Measurements from ENCODE around the gene PTPRK.

The PTPRK gene

DNA sequence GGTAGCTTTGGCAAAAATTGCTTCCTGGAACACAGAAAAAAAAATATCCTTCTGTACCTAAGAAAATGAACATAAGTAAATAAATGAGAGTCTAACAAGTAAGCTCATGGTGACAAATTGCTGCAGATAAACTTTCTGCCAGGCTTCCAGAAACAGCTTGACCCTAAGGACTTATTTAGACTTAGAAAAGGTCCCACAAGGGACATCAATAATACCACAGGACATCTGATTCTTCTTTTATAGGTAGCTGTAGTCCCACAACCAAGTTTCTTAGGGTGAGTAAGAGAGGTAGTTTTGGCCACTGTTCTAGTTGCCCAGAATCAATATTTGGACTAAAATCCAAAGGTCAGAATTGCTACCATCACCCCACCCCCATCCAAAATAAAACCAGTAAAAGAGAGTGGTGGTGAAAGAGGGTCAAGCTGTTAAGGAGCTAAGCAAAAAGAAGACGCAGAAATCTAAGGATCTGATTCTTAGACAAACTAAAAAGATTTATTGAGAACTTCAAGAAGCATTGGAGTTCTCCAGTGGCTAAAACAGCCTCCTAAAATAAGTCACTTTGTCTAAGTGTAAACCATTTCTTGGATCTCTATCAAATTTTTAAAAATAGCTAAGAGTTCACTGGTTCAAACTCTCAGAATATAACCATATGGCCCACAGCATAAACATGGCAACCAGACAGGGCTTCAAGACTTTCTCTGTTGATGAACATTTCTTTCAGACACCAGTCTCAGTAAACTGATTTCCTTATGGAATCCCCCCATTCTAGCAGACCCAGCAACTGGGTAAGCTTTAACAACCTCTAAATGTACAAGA is 180.6 kb downstream of the PTPRK start:
- no peak for DNase-seq (ENCODE audit: low spot score)

DNA sequence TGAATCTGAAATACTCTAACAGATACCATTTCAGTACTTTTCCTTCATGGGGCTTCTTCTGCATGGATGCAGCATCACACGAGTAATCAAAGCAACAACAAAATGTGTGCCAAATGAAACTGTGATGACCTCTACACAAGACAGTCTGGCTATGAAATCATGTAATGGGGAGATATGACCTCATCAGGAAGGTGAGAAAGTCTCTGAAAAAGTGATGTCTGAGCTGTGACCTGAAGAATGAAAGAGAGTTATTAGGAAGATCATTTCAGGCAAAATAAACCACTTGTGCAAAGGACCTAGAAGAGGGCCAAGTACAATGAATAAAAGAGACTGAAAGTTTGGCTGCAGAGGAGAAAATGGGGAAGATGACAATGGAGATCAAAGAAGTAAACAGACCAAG is 182.8 kb downstream of the PTPRK start:
- no peak for DNase-seq (ENCODE audit: low spot score)

DNA sequence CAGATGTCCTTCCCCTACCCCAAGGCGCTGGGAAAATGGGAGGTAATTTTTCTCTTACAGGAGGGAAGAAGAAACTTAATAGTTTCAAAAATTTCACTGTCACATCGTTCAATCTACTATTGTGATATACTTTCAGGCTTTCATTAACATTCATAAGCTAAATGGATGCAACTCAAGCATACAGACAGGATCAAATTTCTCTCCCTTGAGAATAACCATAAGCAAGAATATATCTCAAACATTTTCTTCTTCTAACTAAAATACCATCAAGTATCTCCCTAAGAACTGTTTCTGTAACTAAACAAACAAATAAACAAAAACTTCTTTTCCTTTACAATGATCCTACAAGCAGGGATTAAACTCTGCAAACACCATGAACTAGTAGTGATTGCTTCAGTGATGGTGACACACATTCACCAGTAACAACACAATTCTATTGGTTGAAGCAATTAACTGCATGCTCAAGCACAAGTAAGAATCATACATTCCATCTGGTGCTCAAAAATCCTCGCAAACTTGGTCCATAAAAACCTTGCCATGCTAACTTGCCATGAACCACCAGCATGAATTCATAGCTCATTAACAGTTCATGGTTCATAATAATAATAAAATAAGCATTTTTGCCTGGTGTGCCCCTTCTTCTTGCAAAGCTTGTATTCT is 183.8 kb downstream of the PTPRK start:
- DNase-seq (ENCODE audit: low spot score): no peak

DNA sequence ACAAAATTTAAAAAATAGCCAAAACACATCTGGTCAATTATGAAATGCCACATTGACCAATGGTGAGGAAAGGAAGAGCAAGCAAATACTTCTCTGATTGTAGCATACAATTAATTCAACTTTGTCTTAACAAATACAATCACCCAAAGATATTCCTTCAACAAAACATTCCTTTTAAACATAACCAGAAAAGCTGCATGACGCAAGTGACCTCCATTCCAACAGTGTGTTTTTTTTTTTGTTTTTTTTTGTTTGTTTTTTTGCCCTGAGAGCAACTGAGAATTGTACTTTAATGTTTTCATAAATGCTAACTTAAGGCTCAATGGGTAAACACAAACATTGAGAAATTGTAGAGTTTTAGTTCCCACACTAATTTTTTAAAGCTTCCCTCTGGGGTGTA is 184.4 kb downstream of the PTPRK start:
- DNase-seq (ENCODE audit: low spot score): no peak

DNA sequence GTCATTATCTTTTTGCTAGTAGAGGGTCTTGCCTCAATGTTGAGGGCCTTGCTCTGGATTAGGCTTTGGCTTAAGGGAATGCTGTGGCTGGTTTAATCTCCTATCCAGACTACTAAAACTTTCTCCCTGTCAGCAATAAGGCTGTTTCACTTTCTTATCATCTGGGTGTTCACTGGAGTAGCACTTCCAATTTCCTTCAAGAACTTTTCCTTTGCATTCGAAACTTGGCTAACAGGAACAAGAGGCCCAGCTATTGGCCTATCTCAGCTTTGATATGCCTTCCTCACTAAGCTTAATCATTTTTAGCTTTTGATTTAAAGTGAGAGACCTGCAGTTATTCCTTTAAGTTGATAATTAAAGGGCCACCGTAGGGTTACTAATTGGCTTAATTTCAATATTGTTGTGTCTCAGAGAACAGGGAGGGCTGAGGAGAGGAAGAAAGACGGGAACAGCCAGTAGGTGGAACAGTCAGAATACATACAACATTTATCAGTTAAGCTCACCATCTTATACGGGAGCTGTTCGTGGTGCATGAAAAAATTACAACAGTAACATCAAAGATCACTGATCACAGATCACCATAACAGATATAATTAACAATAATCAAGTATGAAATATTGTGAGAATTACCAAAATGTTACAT is 186.7 kb downstream of the PTPRK start:
- no peak for DNase-seq (ENCODE audit: low spot score)

DNA sequence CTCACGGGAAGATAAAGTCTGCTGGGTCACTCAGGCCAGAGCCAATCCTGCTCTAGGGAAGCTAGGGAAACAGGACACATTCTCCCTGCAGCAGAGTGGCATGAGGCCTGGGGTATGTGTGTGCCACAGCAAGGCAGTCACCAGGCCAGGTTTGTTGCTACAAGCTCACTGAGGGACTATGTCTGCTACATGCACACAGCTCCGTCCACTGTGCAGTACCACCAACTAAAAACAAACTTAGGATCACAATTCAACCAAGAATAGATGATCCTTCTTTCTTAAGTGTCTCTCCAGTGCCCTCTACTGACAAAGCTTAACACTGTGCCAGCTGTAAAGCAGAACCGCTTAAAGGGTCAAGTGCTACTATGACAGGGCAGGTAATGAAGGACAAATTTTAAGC is 192.5 kb downstream of the PTPRK start:
- no peak for DNase-seq (ENCODE audit: low spot score)

DNA sequence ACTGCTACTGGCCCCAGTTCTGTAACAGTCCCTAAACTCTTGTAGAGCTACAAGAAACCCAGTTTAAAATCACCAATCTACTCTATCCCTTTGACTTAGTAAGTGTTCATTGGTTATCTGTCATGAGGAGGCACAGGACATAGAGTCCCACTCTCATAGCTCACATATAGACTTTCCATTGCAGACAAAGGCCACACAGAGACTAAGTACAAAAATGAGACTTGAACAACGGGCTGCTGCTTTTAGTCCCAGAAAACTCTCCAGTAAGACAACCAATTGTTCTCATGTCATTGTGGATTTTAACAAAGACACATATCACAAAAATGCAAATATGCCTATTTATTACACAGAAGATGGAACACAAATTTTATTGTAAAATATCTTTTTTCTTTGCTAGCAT is 197.4 kb downstream of the PTPRK start:
- DNase-seq (ENCODE audit: low spot score): no peak

DNA sequence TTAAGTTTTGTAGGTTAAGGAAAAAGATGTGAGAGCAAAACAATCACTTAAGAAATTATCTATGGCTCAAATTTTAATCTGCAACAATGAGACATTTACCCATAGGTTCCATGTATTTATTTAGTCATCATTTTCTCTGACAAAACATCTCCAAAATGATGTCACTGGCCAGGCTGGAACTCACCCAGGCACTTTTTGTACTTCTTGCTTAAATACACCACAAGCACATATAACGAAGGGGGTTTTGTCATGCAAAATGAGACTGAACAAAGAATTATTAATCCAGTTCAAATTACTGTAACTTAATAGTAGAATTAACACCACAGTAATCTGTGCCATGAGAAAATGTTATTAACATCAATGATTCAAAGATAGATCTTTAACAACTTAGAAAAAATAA is 200.5 kb downstream of the PTPRK start:
- DNase-seq (ENCODE audit: low spot score): no peak

DNA sequence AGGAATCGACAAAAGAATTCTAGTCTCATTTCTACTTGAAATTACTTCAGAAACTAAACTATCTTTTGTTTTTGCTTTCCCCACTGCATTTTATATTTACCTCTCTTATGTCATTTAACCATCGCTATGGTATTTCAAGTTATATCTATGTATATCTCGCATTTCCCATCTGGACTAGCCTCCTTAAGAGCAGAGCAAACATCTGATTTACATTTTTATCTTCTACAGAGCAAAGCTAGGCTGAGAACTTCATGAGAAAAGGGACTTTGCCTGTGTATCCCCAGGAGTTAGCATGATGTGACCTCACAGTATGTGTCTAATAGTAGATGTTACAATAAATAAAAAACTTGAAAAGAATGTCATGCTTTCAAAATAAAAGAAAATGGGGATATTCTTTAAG is 201.2 kb downstream of the PTPRK start:
- DNase-seq (ENCODE audit: low spot score): no peak

DNA sequence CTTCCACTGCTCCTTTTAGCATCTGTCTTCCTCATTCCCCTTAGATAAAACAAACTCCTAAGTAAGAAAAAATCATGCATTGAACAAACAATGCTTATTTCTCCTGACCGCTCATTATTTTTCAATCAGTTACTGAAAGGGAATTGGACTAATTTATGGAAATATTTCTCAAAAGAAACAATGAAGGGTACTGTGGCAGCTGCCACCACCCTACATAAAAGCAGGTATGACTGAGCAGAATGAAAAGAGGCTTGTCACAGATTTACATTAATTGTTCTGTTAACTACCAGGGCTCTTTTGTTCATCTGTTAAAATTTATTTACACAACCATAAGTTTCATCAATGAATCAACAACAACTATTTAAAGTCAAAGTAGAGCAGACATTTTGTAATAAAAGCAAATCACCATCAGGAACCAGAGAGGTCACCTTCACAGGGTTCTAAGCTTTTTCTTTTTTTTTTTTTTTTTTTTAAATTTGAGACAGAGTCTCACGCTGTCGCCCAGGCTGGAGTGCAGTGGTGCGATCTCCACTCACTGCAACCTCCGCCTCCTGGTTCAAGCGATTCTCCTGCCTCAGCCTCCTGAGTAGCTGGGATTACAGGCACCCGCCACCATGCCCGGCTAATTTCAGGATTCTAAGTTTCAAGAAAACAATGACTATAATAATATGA is 204.0 kb downstream of the PTPRK start:
- DNase-seq (ENCODE audit: low spot score): no peak

DNA sequence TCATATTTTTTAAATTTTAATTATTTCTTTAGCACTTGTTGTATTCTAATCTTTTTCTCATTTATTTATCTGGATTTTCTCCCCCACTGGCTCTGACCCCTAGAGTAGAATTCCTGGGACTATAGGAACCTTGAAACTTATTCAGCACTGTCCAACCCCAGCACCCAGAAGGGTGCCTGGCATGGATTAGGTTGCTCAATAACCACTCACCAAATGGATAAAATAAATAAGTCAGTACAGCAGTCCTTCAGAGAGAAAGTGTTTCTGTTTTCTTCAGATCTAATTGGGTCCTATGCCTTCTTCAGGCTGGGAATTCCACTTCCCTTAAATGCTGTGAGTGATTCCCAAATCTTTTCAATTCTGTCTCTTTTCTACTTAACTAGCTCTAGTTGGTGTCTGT is 206.2 kb downstream of the PTPRK start:
- no peak for DNase-seq (ENCODE audit: low spot score)

DNA sequence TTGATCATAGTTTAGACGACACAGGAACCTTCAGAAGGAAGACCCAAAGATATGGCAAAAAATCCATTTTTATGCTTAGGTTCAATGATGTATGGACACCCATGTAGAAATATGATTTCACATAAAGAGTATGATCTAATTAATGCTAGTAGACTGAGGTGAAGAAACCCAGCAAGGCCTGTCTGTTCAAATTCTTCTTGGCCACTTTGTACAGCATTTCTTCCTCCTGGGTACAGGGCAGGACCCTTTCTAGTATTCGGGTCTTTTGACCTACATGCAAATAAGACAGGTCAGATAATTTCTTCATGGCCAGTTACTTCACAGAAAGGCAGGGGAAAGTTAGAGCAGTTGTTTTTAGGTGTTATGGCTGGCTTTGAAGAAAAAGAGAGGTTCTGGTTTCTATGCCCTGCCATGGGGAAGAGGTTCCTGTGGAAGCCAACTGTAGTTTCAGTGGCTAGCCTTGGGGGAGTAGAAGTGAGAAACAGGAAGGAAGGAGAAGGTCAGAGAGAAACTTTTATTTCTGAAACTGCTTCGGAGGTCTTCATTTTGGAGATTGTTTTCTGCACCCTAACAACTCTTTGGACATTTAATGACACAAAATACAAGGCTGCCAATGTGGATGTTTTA is 208.3 kb downstream of the PTPRK start:
- DNase-seq (ENCODE audit: low spot score): no peak

DNA sequence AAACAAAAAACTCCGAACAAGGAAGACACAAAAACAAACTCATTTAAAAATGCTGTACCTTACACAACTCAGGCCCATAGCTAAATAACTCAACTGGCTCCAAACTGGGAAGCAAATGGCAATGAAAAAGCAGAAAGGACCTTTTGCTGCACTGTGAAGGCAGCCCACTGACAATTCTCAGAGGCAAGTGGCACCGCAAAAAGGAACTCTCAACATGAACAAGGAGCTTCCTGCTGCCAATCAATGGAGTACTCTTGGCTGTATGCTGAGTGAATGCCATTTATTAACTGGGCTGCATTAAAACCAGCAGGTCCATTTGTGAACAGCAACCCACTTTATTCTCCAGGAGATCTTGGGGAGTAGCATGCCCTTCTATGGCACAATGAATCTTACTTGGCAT is 209.9 kb downstream of the PTPRK start:
- no peak for DNase-seq (ENCODE audit: low spot score)

DNA sequence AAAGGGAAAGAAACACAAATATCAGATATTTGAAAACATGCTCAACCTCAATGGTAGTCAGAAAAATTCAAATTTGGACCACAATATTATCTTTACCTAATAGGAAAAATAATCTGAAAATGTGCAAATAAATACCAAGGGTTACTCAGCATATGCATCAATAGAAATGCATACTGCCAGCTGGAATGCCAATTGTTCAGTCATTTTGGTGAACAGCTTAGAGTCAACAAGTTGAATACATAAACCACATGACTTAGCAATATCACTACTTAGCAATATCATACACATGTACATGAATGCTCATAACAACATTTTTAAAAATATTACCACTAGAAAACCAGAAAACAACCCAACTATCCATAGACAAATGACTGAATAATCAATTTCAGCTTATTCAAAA is 212.7 kb downstream of the PTPRK start:
- no peak for DNase-seq (ENCODE audit: low spot score)

DNA sequence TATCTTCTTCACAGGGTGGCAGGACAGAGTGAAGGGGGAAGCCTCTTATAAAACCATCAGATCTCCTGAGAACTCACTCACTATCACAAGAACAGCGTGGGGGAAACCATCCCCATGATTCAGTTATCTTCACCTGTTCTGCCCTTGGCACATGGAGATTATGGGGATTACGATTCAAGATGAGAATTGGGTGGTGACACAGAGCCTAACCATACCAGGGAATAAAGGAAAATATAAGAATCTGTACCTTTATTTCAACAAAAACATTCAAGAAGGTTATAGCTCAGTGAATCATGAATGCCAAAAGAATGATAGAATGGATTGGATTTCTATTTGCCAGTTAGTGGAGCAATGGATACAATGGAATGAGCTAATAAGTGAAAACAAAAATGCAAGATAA is 214.4 kb downstream of the PTPRK start:
- DNase-seq (ENCODE audit: low spot score): no peak

DNA sequence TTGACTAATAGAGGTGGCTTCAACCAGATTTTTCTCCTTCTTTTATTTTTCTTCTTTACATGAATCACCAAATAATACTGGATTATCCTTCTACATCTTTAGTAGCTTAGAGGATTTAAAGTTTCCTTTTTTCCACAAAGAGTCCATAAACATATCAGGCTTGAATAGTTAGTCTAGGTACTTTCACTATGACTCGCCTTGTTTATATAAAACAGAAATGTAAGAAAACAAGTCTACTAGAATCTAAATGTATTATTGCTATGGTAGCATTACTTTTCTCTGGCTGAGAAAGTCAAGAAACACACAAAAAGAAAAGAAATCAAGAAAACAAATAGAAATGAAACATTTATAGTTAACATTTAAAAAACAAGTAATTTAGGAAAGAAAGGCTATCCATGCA is 215.2 kb downstream of the PTPRK start:
- no peak for DNase-seq (ENCODE audit: low spot score)

DNA sequence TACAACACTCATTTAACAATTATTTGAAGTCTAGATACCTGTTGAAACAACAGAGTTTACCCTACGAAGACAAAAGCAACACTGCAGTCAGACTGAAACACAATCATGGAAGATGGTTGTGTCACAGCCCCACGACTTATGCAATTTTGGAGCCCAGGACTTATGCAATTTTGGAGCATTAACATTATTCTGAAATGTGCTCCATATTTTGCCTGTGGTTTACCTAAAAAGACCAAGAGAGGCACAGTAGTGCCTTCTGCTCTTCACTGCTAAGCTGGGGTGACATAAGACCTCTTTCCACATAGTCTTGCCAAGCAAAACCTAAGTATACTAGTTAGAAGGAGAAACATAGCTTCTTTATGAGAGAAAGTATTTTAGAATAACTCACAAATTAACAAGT is 216.5 kb downstream of the PTPRK start:
- no peak for DNase-seq (ENCODE audit: low spot score)

DNA sequence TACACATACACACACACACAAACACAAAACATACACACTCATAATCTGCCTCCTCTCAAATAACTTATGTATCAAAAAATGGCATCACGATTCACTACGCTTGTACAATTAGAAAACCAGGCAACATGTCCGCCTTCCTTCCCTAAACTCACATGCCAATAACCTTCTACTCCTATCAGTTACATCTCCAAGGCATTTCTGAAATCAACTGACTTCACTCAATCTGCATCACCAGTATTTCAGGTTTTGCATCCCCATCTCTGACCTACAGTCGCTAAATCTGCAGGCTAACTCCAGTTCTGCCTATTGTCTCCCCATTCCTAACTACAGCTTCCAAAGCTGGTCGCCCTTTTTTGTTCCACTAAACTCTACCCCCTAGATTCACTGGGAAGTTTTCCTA is 217.5 kb downstream of the PTPRK start:
- DNase-seq (ENCODE audit: low spot score): no peak

DNA sequence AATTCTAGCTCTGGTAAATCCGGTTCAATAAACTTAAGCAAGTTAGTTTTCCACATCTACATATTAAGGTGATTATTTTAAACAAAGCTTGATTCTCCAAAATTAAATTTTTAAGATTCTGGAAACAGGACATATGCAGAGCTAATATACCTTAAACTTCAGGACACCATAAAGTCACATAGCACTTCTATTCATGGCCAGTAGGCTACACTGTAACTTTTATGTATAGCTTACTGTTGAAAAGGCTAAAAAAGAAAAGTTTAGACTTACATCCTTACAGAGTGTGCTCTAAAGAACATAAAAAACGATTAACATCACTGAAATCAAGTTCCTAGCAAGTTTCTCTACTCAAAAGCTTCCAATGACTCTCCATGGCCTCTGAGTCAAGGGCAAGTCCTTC is 224.7 kb downstream of the PTPRK start:
- no peak for DNase-seq (ENCODE audit: low spot score)

DNA sequence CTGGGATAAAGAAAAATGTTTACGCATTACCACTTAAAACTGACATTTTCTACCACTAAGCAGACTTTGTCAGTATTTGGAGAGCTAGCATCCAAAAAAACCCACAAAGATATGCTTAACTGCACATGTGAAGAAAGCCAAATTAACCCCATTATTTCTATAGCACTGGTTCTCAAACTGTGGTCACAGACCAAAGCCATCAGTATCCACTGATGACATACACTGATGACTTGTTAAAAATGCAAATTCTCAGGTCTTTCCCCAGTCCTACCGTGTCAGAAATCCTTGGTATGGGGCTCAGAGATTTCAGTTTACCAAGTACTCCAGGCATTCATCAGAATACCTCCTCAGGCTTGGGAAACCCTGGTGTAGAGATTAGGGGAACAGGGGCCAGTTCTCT is 230.2 kb downstream of the PTPRK start:
- no peak for DNase-seq (ENCODE audit: low spot score)

DNA sequence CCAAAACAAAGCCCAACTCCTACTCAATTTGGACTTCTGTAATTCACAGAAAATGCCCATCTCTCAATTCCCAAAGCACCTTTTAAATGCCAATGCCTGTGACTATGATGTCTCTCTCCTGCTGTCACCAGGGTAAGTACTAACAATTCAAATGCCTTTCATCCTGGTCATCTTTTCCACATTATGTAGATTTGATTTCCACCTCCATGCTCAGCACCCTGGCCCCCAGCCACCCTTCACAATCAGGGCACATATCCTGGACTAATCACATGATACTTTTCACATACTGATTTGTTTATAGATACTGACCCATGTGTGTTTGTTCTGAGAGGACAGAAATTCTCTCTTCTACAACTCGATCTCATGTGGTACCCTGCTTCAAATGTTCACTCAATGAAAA is 236.3 kb downstream of the PTPRK start:
- DNase-seq (ENCODE audit: low spot score): no peak

DNA sequence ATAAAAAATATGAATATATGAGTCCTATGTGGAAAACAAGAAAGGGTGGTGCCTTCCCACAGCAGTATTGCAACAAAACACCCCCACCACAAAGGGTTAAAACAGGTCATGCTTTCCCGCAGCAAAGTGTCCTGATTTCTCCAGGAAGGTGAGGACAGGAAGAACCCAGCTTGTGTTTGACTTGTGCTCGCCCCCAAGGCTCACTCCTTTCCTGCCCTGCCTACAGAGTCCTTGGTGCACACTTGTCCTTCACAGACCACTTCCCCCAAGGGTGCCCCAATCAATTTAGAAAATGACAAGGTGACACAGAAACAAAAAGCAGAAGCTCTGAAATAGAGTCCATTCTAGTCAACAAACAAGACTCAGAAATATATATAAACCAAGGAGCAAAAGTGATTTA is 237.4 kb downstream of the PTPRK start:
- DNase-seq (ENCODE audit: low spot score): no peak

Data from kidney capillary endothelial cell (primary cell).